ENCODE measurements around the gene COL16A1.

GRCh38 chr1:31685795-31686194 is 18.0 kb downstream of the COL16A1 start:
- TF ChIP-seq JUND (IDR thresholded peaks at IDR 0.05) (no peak), CTCF (IDR thresholded peaks at IDR 0.05) (no peak), TCF12 (IDR thresholded peaks at IDR 0.05) (no peak), FOXJ3 (CRISPR knock-in tag; IDR thresholded peaks at IDR 0.05) (no peak), POLR2AphosphoS5 (IDR thresholded peaks at IDR 0.05; ENCODE audit: low read depth, low read length) (no peak), EZH2phosphoT487 (IDR thresholded peaks at IDR 0.05; ENCODE audit: borderline replicate concordance, low read depth) (no peak), MAX (IDR thresholded peaks at IDR 0.05; ENCODE audit: low read depth) (no peak), TAF1 (IDR thresholded peaks at IDR 0.05; ENCODE audit: borderline replicate concordance, low read depth, low read length) (no peak), RAD21 (IDR thresholded peaks at IDR 0.05; ENCODE audit: low read length) (no peak), RXRA (IDR thresholded peaks at IDR 0.05; ENCODE audit: borderline replicate concordance, low read depth) (no peak), EP300 (IDR thresholded peaks at IDR 0.05; ENCODE audit: borderline replicate concordance in 1 of 2, low read depth in 1 of 2, low read length in 1 of 2) (no peak), RFX5 (IDR thresholded peaks at IDR 0.05; ENCODE audit: low read length) (no peak), USF1 (IDR thresholded peaks at IDR 0.05; ENCODE audit: borderline replicate concordance, low read depth) (no peak), REST (IDR thresholded peaks at IDR 0.05; ENCODE audit: low read depth, low read length) (no peak)

Measured in SK-N-SH (cell line).